Activated T-cell treated with anti-CD3 and anti-CD28 coated beads, Interleukin-2, amount 50 U/mL, for 1 hour (primary cell): Measurements from ENCODE around the gene DCAF11.
A peak's percentile ranks its signal among the peaks of the same experiment; 100 is the strongest.

Experiments
- DNase-seq: peaks from one replicate; pipeline ENCODE4 v3.0.0-alpha.2; 2020

Gene DCAF11

GRCh38 chr14:24114532-24115421 is at the start of gene DCAF11, which contains the start of gene NRL:
TSS of gene DCAF11 (plus strand) at chr14:24114777. CDS start at chr14:24115595, 818 bp downstream.
TSS of gene NRL (minus strand) at chr14:24114949. CDS start at chr14:24082848, 32,101 bp downstream.
- DNase-seq, result peak; percentile 99

- no peak for DNase-seq
Observed at GRCh38 chr14:24064856-24065255, 49.7 kb upstream of the DCAF11 start.

GRCh38 chr14:24065408-24065807 is 49.2 kb upstream of the DCAF11 start:
- no peak for DNase-seq

DNA sequence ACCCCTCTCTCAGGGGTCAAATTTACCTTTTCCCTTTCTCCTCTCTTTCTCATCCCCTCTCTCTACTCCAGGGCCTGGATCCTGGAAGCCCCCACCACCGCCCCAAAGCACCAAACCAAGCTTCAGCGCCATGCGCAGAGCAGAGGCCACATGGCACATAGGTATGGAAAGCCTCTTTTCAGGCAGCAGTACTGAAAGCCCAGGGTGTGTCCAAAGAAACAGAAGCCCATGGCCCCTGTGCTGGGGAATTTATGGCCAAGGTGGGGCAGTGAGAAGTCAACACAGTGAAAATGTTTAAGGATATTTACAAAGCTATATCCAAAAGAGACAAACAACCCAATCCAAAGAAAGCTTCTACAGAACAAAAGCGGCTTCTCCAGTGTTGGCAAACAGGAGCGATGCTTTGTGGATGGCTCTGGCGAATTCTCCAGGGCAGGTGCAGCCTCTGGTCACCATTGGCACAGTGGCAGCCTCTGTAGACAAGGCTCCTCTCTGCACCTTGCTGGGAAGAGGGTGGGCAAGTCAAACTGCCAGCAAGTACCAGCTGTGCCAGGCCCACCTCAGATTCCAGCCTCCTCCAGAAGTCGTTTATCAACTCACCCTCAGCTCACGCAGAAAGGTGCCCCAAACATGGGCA is 48.0 kb upstream of the DCAF11 start:
- no peak for DNase-seq

DNA sequence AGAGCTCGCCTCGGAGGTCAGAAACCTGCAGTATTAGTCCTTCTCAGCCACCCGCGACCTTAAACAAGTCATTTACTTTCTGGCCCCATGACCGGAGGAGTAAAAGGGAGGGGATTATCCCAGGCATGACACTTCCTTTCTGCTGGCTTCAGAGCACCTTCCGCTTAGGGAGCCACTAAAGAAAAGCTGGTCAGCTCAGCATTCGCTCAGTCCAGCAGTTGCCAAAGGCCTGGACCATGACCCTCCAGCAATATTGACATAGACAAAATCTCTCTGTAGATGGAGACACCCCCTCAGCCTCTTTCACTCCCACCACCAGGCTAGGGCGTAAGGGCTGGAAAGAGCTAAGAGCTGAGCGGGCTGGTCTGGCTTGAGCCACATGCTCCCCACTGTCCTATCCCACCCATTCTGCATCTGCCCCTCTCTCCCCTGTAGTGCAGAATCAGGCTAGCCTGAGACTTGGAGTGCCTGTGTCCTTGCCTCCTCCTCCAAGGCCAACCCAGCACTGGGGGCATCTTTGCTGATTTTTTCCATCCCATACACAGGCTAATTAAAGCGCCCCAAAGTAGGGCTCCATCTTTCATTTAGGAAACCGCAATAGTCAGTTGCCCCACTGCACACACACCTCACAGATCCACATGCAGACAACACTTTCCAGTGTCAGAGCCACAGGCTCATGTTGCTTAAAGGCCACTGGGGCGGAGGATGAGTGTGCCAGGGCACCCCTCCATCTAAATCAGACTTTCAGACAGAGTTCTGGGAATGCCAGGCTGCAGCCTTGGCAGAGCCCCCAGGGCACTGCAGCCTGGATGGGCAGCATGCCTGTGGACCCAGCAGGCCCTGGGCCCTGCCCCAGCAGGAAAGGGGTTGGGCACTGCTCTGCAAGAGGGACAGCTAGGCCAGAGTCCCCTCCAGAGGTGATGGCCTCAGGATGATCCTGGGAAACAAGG is 47.2 kb upstream of the DCAF11 start:
- DNase-seq, result no peak

DNA sequence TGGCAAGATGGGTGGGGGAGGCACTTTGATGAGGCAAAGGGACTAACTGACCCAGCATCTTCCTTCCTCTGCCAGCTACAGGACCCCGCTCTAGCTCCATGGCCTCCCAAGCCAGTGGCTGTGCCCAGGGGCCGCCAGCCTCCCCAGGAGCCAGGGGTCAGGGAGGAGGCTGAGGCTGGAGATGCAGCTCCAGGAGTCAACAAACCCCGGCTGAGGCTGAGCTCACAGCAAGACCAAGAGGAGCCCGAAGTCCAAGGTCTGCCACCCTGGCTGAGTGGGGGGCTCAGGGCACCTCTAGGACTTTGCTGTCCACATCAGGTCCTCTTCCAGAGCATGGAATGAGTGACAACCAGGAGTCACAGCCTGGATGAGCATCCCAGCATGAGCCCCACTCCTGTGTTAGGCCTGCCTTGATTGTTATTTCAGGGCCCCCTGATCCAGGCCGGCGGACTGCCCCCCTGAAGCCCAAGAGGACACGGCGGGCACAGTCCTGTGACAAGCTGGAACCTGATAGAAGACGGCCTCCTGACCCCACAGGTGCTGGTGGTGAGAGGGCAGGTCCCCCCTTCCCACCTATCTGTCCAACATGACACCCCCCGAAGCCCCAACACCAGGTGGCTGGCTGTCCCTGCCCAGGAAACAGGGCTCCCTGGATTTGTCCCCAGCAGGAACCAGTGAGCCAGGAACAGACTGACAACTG is 45.7 kb upstream of the DCAF11 start:
- DNase-seq, result no peak

GRCh38 chr14:24069411-24069735 is 45.2 kb upstream of the DCAF11 start:
- no peak for DNase-seq

DNA sequence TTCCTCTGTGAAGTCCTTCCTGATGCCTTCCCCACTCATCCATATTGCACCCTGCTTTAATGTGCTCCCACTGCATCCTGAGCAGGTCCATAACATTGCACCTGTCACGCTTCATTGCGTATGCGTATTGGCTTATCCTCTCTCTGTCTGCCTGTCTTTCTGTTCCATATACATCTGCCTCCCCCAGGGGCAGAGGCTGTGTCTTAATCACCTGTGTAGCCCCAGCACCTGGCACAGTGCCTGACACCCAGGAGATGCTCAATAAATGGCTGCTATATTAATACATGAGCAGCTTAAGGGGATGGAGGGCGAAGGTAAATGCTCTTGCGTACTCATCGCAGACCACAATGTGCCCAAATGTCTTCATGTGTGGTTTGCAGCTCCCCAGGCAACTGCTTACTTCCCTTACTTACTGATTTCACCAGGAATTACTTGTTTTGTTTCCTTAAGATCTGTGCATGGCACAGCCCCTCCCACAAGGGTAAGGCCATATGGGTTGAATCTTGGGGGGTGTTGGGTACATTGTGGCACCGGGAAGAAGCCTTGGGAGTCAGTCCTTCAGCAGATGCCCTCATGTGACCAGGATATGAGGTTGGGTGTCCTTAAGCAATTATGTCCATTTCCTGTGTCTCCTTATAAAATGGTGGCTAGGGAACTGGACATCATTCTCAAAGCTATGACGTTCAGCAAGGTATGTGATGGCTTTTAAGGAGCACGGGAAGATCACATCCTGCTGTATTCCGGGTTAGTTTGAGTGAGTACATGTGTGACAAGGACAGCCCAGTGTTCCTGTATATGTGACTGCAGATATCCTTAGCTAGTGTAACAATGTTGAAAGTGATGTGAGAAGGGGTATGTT is 44.1 kb upstream of the DCAF11 start:
- DNase-seq, result no peak

GRCh38 chr14:24071144-24071697 is 43.4 kb upstream of the DCAF11 start, which contains the start of gene CPNE6:
TSS of gene CPNE6 (plus strand) at chr14:24071562. CDS start at chr14:24072937, 1,375 bp downstream.
- no peak for DNase-seq

DNA sequence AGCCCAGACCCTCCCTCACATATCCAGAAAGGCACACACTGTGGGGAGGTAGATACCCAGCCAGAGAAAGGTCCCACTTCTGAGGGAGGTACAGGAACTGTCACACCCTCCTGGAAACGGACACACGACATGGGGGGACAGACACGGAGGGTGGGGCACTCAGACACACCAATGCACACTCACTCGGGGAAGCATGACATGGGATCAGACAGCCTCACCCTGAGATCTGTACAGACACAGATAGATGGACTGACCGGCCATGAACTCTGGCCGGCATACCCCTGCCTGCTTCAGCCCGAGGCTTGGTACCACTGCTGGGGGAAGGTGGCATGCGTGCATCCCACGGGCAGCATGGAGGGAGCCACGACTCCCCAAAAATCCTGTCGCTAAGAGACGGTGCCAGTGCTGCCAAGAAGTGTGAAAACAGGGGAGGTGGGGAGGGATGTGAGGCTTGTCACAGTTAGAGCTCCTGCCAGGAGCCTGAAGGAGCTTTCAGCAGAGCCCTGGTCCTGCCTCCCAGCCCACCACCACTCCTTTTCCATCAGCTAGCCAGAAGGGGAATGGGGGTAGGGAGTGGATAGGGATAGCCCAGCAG is 42.6 kb upstream of the DCAF11 start:
- DNase-seq, result no peak

GRCh38 chr14:24072436-24072835 is 42.1 kb upstream of the DCAF11 start:
- DNase-seq, result no peak

GRCh38 chr14:24072881-24073877 is 41.4 kb upstream of the DCAF11 start:
- no peak for DNase-seq

GRCh38 chr14:24074625-24075484 is 39.7 kb upstream of the DCAF11 start:
- no peak for DNase-seq

GRCh38 chr14:24075485-24076301 is 38.9 kb upstream of the DCAF11 start:
- DNase-seq, result no peak

DNA sequence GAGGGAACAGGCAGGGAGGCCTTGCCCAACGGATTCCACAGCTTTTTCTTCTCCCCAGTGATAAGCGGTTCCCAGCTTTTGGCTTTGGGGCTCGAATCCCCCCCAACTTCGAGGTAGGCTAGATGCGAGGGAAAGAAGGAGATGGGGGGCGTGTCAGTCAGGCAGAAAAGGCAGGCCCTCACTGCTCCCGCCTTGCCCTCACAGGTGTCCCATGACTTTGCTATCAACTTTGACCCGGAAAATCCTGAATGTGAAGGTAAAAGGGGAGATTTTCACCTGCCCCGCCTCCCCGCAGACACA is 38.3 kb upstream of the DCAF11 start:
- DNase-seq, result no peak

DNA sequence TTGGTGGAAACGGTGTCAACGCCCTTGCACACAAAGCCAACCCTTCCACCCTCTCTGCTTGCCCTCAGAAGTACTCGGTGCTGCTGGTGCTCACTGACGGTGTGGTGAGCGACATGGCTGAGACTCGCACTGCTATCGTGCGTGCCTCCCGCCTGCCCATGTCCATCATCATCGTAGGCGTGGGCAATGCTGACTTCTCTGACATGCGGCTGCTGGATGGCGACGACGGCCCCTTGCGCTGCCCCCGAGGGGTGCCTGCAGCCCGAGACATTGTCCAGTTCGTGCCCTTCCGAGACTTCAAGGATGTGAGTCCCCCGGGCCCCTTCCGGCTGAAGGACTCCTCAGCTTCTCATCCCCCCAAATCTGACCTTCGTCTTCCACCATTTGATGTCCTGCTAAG is 37.5 kb upstream of the DCAF11 start:
- no peak for DNase-seq

DNA sequence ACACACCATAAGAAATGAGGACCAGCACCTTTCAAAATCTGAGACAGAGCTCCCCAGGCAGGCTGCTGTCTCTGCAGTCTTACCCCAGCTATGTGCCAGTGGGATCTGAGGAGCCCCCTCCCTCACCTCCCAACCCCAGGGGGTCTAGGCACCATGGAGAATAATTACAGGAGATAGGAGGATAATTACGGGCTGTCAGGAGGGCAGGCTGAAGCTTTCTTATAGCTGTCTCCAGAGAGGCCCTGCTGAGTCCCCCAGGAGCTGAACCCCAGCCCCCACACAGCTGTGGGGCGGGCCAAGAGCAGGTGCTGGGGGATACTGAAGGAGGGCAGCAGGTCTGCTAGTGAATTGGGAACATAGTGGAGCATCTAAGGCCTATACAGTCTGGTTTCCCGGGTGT is 36.4 kb upstream of the DCAF11 start:
- DNase-seq, result no peak
